GM18517 (cell line): ENCODE data around the gene ZNF362.
"Not testable (repeated sequence)": the region's sequence is repeated elsewhere in the genome, so short reads cannot be mapped to it uniquely, and the experiment has no call there.

Source experiments
- ATAC-seq: cut with Tn5 transposase; IDR thresholded peaks from one replicate; pipeline ENCODE4 v1.9.1; 2021; ENCODE audit warnings: mild to moderate bottlenecking, moderate library complexity; ENCODE audit not compliant: unreplicated experiment

The ZNF362 gene

GRCh38 chr1:33282791-33283190, 26.5 kb downstream of the ZNF362 start:
- no peak for ATAC-seq

- ATAC-seq = no peak
Observed at GRCh38 chr1:33284049-33284448, 27.8 kb downstream of the ZNF362 start.

DNA sequence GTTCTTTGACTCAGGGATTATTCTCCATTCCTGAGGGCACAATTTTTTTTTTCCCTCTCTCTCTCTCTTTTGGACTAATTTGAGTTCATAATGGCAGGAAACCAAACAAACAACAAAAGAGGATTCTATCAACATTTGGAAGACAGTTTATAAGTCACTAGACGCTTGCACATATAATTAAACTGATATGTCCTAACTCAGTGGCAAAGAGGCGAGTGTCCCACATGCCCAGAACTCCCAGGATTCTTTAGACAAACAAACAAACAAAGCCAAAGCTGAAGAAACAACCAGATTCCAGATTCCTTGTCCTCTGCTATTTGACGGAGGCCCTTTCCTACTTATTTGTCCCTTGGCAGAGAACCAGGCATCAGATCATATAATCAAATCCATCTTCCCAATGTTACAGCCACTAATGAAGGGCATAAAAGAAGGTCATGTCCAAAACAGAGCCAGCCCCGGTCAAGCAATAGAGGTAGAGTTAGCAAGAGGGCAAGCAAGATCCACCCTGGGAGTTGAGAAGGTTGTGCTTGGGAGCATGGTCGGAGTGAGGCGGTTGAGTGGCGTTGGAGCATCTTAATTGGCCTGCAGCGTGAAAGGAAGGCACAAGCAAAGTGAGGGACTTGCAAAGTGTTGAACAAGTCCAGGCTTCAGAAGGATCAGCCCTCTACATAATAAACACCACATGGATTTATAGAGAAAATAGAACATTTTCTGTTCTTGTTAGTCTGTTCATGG, 30.3 kb downstream of the ZNF362 start:
- ATAC-seq = no peak

- ATAC-seq = no peak
Observed at GRCh38 chr1:33287317-33287716, 31.0 kb downstream of the ZNF362 start.

DNA sequence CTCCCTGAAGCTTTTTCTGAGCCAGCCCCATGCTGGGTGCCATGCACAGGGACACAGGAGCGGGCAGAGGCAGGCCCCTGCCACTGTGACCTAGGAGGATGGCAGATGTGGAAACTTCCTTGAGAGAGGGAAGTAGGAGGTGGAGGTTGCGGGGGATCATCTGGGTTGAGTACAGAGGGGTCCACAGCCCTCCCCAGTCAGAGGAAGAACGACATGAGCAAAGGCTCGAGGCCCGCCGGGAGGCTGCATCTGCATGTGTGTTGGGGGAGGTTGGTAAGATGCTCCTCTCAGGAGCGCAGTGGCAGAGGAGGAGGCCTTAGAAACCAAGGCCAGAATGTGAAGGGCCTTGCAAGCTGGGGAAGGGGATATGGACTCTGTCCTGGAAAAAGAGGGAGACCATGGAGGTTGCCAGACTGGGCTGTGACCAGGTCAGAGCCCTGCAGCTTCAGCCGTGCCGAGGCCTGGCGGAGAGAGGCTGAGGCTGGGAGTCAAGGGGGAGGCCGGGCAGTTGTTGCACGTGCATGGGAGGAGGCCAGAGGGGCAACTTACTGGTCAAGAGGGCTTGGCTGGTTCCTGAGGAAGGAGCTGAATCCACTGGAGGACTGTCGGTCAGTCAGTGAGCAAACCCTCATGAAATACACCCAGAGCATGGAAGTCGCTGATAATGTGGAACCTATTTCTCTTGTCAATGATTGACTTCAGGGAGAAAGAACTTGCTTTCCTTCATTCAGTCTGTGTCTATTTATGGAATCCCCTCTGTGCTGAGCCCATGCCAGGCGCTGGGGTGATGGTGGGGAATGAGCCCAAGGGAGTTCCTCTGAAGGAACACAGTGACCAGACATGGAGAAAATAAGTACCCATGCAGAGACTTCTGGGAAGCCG, 32.9 kb downstream of the ZNF362 start:
- no peak for ATAC-seq

GRCh38 chr1:33289858-33290154, 33.5 kb downstream of the ZNF362 start:
- ATAC-seq = no peak

GRCh38 chr1:33290615-33291014, 34.3 kb downstream of the ZNF362 start:
- not testable (repeated sequence) for ATAC-seq

- no peak for ATAC-seq
Observed at GRCh38 chr1:33292726-33293340, 36.5 kb downstream of the ZNF362 start.

DNA sequence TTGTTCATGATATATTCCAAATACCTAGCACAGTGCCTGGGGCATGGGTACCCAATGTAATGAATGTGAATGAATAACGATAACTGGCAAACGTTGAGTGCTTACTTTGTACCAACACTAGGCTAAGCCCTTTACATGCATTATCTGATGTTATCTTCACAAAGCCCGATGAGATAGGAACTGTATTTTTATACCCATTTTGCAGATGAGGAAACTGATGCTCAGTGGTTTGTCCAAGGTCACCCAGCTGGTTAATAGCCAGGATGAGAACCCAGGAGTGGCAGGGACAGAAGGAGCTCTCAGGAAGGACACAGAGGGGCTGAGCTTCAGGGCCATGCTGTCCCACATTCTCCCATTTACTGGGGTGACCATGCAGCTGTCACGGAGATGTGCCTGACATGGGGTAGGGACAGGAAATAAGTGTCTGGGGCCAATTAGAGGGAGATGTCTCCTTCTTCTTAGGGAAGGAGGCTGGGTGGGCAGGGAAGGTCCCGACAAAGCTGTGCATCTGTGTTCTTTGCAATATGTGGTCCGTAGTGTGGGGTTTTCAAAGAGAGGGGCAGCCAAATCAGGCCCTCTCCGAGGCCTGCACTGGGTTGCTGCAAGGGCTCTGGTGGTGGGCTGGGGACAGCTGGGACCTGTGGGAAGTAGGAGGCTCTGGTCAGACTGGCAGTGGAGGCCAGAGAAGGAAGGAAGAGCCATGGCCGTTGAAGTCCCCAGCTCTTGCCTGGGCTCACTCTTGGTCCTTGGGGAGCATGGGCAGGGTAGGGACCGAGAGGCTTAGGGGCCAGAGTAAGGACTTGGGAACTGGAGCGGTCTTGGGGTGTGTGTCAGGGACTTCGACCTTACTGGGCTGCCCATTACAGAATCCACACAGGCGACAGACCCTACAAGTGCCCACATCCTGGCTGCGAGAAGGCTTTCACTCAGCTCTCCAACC, 38.0 kb downstream of the ZNF362 start:
- ATAC-seq = no peak

DNA sequence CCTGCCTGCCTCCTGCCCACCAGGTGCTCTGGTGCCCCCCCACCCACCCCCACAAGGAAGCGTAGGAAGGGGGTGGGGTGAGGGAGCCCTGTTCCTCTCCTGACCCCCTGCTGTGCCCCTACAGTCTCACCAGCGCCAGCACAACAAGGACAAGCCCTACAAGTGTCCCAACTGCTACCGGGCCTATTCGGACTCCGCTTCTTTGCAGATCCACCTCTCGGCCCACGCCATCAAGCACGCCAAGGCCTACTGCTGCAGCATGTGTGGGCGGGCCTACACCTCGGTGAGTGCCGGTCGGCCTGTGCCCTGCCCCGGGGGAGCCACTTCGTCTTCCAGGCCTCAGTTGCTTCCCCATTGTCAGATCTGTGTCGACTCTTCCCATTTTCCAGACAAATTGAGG, 38.7 kb downstream of the ZNF362 start:
- ATAC-seq = no peak

DNA sequence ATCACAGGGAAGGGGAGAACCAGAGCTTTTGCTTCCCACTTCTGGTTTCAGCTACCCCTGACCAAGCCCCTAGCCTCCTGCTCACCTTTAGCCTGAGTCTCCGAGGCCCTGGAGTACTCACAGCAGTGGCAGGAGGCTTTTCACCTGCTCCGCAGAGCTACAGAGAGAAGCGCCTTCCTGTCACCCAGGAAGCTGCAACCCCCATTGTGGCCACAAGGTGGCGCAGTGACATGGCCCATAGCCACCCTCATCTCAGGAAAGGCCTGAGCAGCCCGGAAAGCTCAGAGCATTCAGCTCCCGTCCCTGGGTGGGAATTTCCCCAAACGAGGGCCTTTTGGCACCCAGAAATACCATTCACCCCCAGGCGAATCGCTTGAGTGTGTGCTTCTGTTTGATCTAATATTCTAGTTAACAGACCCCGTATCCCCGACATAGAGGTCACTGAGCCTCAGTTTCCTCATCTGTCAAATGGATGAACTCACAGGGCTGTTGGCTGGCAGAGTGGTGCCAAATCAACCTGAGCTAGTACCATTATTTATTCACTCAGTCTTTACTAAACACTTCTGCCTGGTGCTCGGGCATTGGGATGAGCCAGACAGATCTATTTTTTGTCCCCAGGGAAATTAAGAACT, 39.3 kb downstream of the ZNF362 start:
- ATAC-seq = no peak

GRCh38 chr1:33296082-33296458, 39.8 kb downstream of the ZNF362 start:
- ATAC-seq = no peak

DNA sequence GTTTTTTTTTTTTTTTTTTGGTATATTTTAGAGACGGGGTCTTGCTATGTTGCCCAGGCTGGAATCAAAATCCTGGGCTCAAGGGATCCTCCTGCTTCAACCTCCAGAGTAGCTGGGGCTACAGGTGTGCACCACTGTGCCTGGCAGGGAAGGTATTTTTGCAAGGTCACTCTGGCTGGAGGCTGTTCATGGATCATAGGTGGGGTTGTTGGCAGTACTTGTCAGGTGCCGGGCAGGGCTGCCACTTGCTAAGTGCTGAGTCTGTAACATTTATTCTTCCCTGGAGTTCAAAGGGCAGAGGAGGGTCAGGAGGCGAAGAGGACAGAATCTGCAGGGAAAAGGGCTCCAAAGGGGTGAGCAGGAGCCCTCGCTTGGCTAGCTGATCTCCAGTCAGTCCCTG, 40.5 kb downstream of the ZNF362 start:
- no peak for ATAC-seq

GRCh38 chr1:33297911-33298622, 41.8 kb downstream of the ZNF362 start:
- ATAC-seq = no peak

DNA sequence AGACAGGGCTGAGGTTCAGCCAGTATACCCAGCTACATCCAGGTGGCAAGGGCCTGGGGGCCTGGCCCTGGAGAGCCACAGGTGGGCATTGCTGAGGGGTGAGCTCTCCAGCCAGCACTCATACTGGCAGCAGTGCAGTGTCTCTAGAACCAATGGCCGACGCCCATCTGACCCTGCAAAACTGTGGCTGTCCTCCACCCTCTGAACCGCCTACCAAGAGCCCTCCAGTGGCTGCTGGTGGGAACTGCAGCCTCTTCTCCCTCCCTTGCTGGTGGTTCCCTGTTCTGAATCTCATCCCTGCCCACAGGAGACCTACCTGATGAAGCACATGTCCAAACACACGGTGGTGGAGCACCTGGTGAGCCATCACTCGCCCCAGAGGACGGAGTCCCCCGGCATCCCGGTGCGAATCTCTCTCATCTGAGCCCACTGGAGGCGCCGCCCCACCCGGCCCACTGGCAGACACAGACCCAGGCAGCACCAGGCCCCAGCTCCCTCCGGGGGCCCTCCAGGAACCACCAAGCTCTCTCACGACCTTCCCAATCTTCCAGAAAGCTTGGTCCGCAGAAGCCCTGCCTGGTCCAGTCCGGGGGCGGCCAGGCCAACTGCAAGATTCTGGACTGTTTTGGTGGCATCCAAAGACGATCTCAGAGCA, 42.5 kb downstream of the ZNF362 start:
- ATAC-seq = no peak

- no peak for ATAC-seq
Observed at GRCh38 chr1:33299461-33300155, 43.3 kb downstream of the ZNF362 start.

DNA sequence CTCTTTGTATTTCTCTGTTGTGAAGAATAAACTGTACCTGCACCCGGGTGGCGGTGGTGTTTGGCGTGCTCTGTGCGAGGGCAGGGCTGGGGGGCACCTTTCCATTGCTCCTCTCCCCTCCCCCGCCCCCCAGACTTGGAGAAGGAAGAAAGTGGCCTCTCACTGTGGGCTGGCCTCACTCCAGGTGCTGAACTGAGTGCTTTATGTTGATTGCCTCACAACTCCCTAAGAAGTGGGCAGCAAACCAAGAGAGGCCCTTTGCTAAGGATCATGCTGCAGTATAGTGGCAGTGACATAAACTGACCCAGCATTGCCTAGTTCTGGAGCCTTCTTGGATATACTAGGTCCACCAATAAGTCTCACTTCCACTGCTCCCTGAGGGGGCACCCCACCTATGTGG, 44.4 kb downstream of the ZNF362 start:
- ATAC-seq = no peak

GRCh38 chr1:33301273-33301984, 45.1 kb downstream of the ZNF362 start:
- no peak for ATAC-seq
